Measurements from ENCODE around the gene GAL3ST3. TPM values are rescaled to one million over a fixed set of nuclear protein-coding genes. Genes with fewer than 3 reads are reported as not detected.

Gene GAL3ST3
- total RNA-seq, 3 donors from 2014 or later = not detected

DNA sequence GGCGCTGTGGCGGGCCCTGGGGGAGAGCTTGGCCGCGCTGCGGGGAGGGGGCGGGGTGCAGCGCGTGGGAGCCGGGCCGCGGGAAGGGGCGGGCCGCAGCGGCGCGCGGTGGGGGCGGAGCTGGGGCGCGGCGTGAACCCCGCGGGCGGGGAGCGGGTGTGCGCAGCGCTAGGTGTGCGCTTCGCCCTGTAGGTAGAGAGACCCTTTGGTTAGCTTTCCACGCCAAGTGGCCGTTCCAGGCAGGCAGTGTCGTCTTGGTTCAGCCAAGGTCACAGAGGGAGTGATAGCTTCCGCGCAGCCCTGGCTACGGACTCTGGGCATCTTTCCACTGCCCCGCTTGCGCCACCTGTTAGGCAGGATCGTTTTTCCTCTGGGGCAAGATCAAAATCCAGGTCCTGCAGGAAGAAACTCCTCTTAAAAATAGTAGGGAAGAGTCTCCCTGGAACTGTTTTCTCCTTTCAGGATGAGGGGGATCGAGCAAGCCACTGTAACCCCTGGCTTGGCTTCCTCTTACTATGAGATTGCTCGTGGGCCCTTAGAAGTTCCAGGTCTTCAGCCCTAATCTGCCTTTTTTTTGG is 46.2 kb downstream of the GAL3ST3 start:
- no peaks in the 10 kb centered on the region for H3K9me3 ChIP-seq
- TF ChIP-seq, protein P1, sequence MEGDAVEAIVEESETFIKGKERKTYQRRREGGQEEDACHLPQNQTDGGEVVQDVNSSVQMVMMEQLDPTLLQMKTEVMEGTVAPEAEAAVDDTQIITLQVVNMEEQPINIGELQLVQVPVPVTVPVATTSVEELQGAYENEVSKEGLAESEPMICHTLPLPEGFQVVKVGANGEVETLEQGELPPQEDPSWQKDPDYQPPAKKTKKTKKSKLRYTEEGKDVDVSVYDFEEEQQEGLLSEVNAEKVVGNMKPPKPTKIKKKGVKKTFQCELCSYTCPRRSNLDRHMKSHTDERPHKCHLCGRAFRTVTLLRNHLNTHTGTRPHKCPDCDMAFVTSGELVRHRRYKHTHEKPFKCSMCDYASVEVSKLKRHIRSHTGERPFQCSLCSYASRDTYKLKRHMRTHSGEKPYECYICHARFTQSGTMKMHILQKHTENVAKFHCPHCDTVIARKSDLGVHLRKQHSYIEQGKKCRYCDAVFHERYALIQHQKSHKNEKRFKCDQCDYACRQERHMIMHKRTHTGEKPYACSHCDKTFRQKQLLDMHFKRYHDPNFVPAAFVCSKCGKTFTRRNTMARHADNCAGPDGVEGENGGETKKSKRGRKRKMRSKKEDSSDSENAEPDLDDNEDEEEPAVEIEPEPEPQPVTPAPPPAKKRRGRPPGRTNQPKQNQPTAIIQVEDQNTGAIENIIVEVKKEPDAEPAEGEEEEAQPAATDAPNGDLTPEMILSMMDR (IDR thresholded peaks at IDR 0.05) = no peak
- intact Hi-C loops (cut with DNase I, micrococcal nuclease) = no loop called here
- peaks cover 19% of the 10 kb centered on the region for H3K4me1 ChIP-seq (ENCODE audit: low read depth)
- H3K4me3 ChIP-seq = peak overlapping the region; percentile 70
- ATAC-seq = peak; percentile 84
- DNase-seq = peak in 1 of 3 donors; percentile 71
- no peaks in the 10 kb centered on the region for H3K36me3 ChIP-seq (ENCODE audit: low read depth)

DNA sequence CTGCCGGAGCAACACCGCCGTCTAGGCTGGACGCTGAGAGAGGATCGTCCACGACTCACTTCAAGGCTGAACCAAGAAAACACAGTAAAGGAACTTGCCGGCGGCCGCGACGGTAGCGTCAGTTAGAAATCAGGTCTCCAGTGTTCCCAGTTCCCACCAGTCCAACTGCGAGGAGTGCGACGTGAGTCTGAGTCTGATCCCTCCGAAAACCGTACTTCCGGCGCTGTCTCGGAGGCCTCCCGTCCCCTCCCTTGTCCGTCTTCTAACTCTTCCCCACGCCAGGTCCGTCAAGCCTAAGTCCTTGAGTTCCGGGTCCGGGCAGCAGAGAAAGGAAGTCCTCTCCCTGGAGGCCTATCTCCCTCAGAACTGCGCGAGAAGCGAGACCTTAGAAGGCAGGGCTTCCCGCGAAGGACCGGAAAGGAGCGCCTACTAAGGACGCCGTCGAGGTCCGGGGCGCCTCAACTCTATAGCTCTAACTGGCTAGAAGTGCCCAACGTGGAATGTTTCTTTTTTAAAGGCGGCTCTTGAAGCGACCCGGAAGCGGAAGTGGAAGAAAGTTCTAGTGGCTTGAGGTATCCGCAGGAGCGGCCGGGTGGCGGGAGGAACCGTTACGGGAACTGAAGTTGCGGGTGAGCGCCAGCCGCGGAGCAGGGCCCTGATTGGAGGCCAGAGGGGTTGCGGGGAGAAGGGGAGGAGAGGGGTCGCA is 46.9 kb downstream of the GAL3ST3 start, which contains the start of the genes BANF1 and EIF1AD:
Gene BANF1 (plus strand): TSS at position 562 of the 706 bp plus-strand sequence. CDS start 748 bp downstream, outside the sequence.
Gene EIF1AD (minus strand): TSS at position 216 of the 706 bp plus-strand sequence. CDS start 1,768 bp downstream, outside the sequence.
- ATAC-seq = peak; percentile 96
- Histone ChIP-seq H3K4me3 (peak within 1 kb of the TSS; percentile 70), H3K9me3 (no peaks in the 10 kb centered on the region), H3K4me1 (ENCODE audit: low read depth) (peaks cover 19% of the 10 kb centered on the region), H3K36me3 (ENCODE audit: low read depth) (no peaks in the 10 kb centered on the region)
- intact Hi-C loops (cut with DNase I, micrococcal nuclease) = no loop called here
- TF ChIP-seq, protein P1 (IDR thresholded peaks at IDR 0.05) = no peak
- DNase-seq = peak; percentile 93 to 95 (median 94)

DNA sequence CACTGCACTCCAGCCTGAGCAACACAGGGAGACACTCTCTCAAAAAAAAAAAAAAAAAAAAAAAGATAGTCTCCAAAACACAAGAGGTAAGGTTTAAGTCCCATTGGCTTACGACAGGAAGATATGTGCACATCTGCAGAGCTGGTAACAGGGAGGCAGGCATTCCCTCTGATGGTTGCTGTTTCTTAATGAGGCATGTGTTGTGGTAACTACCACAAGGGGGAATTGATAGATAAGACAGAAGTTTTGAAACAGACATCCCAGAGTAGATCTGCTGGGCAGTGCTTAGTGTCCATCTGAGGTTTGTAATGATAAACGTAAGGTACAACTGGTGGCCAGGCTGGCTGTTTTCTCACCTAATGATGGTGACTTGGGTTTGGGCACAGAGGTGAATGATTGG is 51.7 kb downstream of the GAL3ST3 start:
- TF ChIP-seq, protein P1 (IDR thresholded peaks at IDR 0.05) = no peak
- Histone ChIP-seq H3K4me3 (no peak overlapping the region), H3K36me3 (ENCODE audit: low read depth) (no peaks in the 10 kb centered on the region), H3K9me3 (no peaks in the 10 kb centered on the region), H3K4me1 (ENCODE audit: low read depth) (peaks cover 11% of the 10 kb centered on the region)
- intact Hi-C loops (cut with DNase I, micrococcal nuclease) = no loop called here
- ATAC-seq (no peak), DNase-seq (no peak)

DNA sequence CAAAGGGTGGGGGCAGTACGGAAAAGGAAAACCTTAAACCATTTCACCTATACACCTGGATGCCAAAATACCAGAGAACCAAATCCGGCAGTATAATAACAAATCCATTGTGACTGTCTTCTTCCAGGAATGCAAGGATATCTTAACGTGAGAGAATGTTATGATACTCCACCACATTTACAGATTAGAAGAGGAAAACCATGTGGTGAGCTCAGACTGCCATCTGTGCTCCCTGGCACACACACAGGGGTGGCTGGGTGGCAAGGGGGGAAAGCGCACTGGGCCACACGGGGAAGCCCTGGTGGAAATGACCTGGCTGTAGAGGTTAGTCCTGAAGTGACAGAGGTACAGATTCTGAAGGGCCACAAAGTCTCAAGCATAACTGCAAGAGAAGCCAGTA is 56.9 kb downstream of the GAL3ST3 start:
- intact Hi-C loops (cut with DNase I, micrococcal nuclease) = no loop called here
- no peak overlapping the region for H3K4me3 ChIP-seq
- no peak for ATAC-seq

More for the DNA sequence above, 56.9 kb downstream of the GAL3ST3 start:
- Histone ChIP-seq H3K4me1 (ENCODE audit: low read depth) (peaks cover 3% of the 10 kb centered on the region), H3K9me3 (no peaks in the 10 kb centered on the region), H3K36me3 (ENCODE audit: low read depth) (no peaks in the 10 kb centered on the region)
- TF ChIP-seq, protein P1 (IDR thresholded peaks at IDR 0.05) = no peak
- no peak for DNase-seq

Other genes with a start within 250 kb of the GAL3ST3 start
- 1 to 10 TPM; 1.1 to 9.4 (median 1.4) TPM for gene SNX32, start 215.2 kb downstream of the GAL3ST3 start, total RNA-seq
- gene CFL1, start 191.0 kb downstream of the GAL3ST3 start, total RNA-seq = 1,000 to 10,000 TPM; 1,004 to 2,046 (median 1,725) TPM
- 10 to 100 TPM; 48.0 to 81.8 (median 58.7) TPM for gene MUS81, start 188.7 kb downstream of the GAL3ST3 start, total RNA-seq
- 10 to 100 TPM; 11.7 to 67.0 (median 15.3) TPM for gene EFEMP2, start 176.4 kb downstream of the GAL3ST3 start, total RNA-seq
- 1 to 10 TPM; 1.2 to 3.2 (median 2.8) TPM for gene CTSW, start 169.3 kb downstream of the GAL3ST3 start, total RNA-seq
- gene FIBP, start 160.7 kb downstream of the GAL3ST3 start, total RNA-seq = 10 to 100 TPM; 35.8 to 52.8 (median 47.0) TPM
- 10 to 100 TPM in 1 of 3 donors, 1 to 10 TPM in 2; 4.5 to 22.3 (median 9.2) TPM for gene CCDC85B, start 158.5 kb downstream of the GAL3ST3 start, total RNA-seq
- 1 to 10 TPM; 1.2 to 1.6 (median 1.2) TPM for gene FOSL1, start 148.8 kb downstream of the GAL3ST3 start, total RNA-seq
- gene C11orf68, start 130.1 kb downstream of the GAL3ST3 start, total RNA-seq = 10 to 100 TPM; 24.9 to 42.2 (median 28.8) TPM
- gene DRAP1, start 129.7 kb downstream of the GAL3ST3 start, total RNA-seq = 10 to 100 TPM; 39.9 to 74.8 (median 61.6) TPM
- under 1 TPM in 1 of 3 donors, not detected in 2; 0.19 TPM for gene TSGA10IP, start 103.7 kb downstream of the GAL3ST3 start, total RNA-seq
- gene SART1, start 87.4 kb downstream of the GAL3ST3 start, total RNA-seq = 10 to 100 TPM; 40.1 to 60.2 (median 41.8) TPM
- 10 to 100 TPM; 25.5 to 35.3 (median 30.3) TPM for gene EIF1AD, start 47.0 kb downstream of the GAL3ST3 start, total RNA-seq
- gene BANF1, start 46.7 kb downstream of the GAL3ST3 start, total RNA-seq = 100 to 1,000 TPM; 130 to 155 (median 131) TPM
- gene CST6, start 37.2 kb downstream of the GAL3ST3 start, total RNA-seq = not detected
- gene CATSPER1, start 22.7 kb downstream of the GAL3ST3 start, total RNA-seq = not detected
- 100 to 1,000 TPM; 116 to 143 (median 135) TPM for gene SF3B2, start 3.2 kb upstream of the GAL3ST3 start, total RNA-seq
- 10 to 100 TPM; 14.4 to 44.9 (median 18.9) TPM for gene PACS1, start 21.1 kb upstream of the GAL3ST3 start, total RNA-seq
- 10 to 100 TPM in 2 of 3 donors, 1 to 10 TPM in 1; 9.4 to 45.2 (median 10.8) TPM for gene KLC2, start 208.5 kb upstream of the GAL3ST3 start, total RNA-seq
- gene RAB1B, start 219.5 kb upstream of the GAL3ST3 start, total RNA-seq = 100 to 1,000 TPM; 154 to 210 (median 191) TPM
- gene CNIH2, start 229.0 kb upstream of the GAL3ST3 start, total RNA-seq = 1 to 10 TPM; 1.0 to 1.9 (median 1.3) TPM
- 10 to 100 TPM; 66.1 to 93.5 (median 77.9) TPM for gene YIF1A, start 240.0 kb upstream of the GAL3ST3 start, total RNA-seq
- gene TMEM151A, start 242.7 kb upstream of the GAL3ST3 start, total RNA-seq = under 1 TPM; 0.17 to 0.38 (median 0.27) TPM

Measured in mucosa of descending colon (tissue), 3 donors.